Activated CD4-positive, alpha-beta T cell treated with anti-CD3 and anti-CD28 coated beads, Interleukin-2, amount 50 U/mL, for 48 hours (primary cell): ENCODE measurements around the gene COA1.
"Not testable (repeated sequence)": the region's sequence is repeated elsewhere in the genome, so short reads cannot be mapped to it uniquely, and the experiment has no call there.

Experiments
- DNase-seq, 2 experiments: peaks; one replicate each; pipeline ENCODE4 v3.0.0-alpha.2; 2020

The COA1 gene

GRCh38 chr7:43625453-43625852 is 103.9 kb downstream of the COA1 start:
- DNase-seq: no peak

- no peak for DNase-seq
Measured at GRCh38 chr7:43624156-43624555, 105.2 kb downstream of the COA1 start.

DNA sequence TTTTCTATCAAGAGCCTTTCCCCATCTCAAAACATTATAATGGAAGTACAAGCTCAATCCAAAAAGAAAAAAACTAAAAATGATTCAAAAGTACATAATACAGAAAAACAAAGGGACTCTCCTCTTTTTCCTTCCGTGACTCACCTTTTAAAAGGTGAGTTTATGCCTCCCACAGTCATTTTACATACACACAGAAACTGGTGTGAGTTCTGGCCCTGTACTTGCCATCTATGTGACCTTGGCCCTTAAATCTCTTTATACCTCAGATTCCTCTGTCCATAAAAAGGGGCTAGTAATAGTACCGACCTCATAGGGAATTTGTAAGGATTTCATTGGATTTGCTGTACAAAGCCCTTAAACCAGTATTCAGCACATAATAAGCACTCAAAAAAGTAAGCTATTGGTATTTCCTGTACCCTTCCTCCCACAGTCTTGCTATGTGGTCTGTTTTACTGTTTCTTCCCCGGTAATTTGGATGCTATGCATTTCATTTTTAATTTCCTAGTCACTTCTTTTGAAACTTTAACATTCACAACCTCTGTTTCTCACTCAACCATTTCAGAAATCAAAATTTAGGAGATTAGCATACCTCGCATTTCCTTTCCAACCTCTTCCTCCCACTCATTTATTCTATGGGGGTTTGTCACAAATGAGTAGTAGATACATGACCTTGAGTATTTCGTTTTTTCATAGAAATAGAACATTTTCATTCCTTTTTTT is 107.4 kb downstream of the COA1 start:
- DNase-seq: no peak

GRCh38 chr7:43619213-43620012 is 109.9 kb downstream of the COA1 start:
- DNase-seq: no peak

GRCh38 chr7:43618073-43618472 is 111.2 kb downstream of the COA1 start:
- no peak for DNase-seq

DNA sequence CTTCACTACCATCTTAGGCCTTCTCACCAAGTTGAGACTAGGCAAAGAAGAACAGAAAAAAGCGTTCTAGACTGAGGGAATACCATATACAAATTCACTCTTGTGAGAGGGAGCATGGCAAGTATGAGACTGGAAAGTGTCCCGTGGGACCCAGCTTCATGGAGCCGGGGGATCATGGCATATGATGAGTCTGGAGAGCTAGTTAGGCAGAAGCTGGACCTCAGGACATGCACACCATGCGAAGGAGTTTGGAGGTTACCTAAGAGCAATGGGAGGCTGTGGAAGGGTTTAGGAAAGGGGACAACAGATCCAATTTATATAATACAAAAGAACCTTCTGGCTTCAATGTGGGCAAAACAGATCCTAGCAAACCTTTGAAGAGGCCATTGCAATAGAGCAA is 112.3 kb downstream of the COA1 start:
- DNase-seq: no peak

DNA sequence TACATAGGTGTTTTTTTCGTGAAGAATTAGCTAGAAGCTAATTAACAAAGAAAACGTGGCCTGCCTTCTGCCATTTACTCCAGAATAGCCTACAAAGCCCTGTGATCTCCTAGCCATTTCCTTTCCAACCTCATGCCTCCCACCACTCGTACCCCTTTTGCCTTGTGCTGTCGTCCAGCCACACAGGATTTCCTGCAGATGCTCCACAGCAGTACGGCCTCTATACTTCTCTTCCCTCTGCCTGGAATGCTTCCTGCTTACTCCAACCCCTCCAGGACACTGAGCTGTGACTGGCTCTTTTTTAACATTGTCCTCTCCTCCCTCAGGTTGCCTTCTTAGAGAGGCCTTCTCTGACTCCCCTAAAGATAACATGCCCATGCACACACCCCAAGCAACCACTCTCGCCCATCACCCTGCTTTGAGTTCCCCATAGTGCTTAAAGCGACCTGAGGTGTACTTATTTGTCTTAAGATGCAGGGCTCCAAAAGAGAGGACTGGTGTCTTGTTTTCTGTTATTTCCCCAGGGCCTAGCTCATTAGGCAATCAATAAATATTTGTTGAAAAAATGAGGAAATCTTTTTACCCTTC is 113.7 kb downstream of the COA1 start:
- DNase-seq: no peak

DNA sequence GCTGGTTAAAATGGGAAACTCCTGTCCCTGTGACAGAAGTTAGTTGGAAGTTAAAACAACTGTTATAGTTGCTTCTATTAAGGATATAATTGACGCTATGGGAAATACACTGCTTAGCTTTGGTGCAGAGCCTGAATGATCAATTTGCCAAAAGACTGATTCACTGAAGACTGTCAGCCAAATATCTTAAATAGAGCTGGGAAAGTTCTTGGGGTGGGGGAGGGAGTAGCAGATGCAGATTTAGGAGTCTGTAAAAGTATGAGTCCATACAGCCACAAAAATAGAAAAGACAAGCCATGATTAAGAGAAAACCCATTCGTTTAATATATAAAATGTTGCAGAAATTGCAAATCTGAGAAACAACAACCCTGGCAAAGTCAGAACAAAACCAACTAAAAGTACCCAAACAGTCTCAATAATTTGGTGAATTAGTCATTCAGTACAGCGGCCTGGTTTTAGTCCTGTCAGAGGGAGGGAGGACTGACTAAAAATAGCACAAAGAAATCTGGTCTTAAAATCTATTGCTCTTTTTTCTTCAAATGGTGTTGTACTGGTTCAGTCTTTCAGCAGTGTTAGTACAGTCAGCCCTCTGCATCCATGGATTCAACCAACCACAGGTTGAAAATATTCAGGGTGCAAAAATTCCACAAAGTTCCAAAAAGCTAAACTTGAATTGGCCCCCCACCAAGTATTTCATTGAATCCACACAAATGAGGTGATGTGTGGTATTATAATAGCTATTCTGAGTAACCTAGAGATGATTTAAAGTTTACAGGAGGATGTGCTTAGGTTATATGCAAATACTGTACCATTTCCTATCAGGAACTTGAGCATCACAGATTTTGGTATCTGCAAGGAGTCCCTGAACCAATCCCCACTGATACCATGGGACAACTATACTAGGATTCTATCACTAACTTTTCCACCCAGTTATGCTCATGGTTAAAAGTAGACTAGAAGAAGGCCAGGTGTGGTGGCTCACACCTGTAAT is 116.4 kb downstream of the COA1 start:
- no peak for DNase-seq

- DNase-seq: no peak
Measured at GRCh38 chr7:43612128-43612527, 117.2 kb downstream of the COA1 start.

DNA sequence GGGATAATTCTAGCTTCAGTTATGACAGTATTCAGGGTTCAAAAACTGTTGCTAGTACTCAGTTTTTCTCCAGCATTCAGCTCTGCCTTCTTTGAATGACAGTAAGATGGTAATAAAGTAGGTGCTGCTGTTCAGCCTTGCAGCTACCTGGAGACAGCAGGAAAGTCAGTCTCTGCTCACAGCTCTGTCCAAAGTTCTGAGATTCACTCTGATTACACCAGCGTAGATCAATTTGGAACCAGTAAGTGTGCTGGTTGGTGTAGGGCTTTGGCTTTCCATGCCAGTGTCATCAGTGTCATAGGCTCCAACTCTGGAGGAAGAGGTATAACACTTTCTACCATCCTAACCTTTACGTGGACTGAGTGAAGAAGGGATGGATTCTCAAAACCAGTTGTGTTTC is 120.2 kb downstream of the COA1 start:
- no peak for DNase-seq

DNA sequence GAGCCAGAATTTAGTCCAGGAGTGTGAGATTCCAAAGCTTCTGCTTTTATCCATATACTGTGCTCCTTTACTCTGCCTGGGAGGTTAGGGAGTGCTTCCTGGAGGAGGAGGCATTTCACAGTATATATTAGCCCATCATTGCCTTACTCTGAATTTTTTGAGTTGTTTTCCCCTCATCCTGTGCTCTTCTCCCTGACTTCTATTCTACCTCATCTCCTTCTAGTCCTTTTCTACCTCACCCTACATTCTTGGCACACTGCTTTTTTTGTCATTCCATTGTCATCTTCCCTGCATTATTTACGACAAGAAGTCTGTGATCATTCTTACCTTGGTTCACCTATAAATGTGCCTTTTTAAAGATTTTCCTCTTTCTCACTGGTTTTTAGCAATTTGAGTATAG is 125.1 kb downstream of the COA1 start:
- DNase-seq: no peak

- DNase-seq: no peak
Measured at GRCh38 chr7:43602256-43602655, 127.1 kb downstream of the COA1 start.

DNA sequence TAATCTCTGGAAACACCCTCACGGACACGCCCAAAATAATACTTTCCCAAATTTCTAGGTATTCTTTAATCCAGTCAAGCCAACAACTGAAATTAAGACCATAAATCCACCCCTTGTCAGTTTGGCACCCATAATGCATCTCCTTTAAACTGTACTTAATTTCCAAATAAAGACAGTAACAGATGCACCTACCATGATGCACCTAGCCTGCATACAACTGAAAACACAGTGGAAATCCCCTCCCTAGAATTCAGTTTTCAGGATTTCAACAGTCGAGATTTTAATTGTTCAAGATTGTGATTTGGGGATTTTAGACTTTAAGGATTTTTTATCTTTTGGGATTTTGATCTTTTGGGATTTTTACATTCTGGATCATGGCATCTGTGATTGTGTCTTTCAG is 129.3 kb downstream of the COA1 start:
- no peak for DNase-seq

DNA sequence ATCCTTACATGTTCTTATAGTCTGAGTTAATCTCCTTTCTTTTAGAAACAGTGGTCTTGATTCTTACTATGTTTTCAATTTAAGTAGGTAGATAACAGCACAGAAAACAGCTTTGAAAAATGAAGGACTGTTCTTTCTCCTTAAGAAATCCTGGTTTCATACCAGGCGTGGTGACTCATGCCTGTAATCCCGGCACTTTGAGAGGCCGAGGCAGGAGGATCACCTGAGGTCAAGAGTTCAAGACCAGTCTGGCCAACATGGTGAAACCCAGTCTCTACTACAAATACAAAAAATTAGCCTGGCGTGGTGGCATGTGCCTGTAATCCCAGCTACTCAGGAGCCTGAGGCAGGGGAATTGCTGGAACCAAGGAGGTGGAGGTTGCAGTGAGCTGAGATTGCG is 132.9 kb downstream of the COA1 start:
- not testable (repeated sequence) for DNase-seq

DNA sequence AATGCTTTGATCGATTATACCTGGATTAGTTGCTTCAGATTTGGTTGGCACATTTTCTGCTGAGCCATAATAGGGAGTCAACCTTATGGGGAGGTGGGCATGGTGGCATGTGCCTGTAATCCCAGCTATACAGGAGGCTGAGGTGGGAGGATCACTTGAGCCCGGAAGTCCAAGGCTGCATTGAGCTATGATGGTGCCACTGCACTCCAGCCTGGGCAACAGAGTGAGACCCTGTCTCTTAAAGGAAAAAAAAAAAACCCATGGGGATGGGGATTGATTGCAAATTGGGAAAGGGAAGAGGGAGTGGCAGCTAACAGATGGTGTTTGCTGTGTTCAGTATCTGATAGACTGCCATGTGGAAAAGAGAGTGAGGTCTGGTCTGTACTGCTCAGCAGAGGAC is 135.3 kb downstream of the COA1 start:
- no peak for DNase-seq

DNA sequence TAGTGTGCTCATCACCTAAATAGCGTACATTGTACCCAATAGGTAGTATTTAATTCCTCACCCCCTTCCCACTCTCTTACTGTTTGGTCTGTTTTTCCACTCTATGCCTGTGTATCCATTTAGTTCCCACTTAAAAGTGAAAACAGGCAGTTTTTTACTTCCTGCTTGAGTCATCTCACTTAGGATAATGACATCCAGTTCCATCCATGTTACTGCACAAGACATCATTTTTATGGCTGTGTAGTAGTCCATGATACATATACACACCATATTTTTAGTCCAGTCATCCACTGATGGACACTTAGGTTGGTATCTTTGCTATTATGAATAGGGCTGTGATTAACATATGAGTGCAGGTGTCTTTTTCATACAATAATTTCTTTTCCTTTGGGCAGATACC is 136.3 kb downstream of the COA1 start:
- DNase-seq: no peak

GRCh38 chr7:43592326-43592725 is 137.0 kb downstream of the COA1 start:
- no peak for DNase-seq

- DNase-seq: no peak
Measured at GRCh38 chr7:43591558-43592180, 137.7 kb downstream of the COA1 start.

- DNase-seq: peak in 1 of 2 experiments; percentile 56
Measured at GRCh38 chr7:43590862-43591557, 138.3 kb downstream of the COA1 start.

- no peak for DNase-seq
Measured at GRCh38 chr7:43589728-43590127, 139.6 kb downstream of the COA1 start.
